HG02938 (cell line): ENCODE measurements around the gene TELO2.

Experiments
- ATAC-seq: cut with Tn5 transposase; IDR thresholded peaks from one replicate; pipeline ENCODE4 v1.9.1; 2021; ENCODE audit warnings: mild to moderate bottlenecking, moderate library complexity; ENCODE audit not compliant: unreplicated experiment

TELO2 gene

GRCh38 chr16:1550696-1551095 lies 57.5 kb downstream of the TELO2 start:
- ATAC-seq: no peak

DNA sequence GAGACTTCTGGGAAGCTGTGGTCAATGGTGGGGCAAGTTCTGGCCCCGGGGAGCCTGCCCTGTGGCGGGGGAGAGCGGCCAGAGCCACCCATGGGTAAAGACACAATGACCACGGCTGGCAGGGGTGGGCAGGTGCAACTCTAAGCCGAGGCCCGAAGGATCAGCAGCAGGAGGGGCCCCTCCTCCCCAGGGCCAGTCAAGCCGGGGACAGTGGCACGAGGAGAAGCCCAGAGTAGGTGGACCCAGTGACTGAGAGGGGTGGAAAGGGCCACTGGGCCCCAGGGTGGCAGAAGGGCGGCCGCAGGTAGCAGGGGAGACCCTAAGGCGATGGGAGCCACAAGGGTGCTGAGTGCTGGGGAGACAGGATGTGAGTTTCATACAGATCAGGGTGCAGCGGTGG lies 58.0 kb downstream of the TELO2 start:
- ATAC-seq: no peak

- no peak for ATAC-seq
Measured at GRCh38 chr16:1552129-1552528, 59.0 kb downstream of the TELO2 start.

DNA sequence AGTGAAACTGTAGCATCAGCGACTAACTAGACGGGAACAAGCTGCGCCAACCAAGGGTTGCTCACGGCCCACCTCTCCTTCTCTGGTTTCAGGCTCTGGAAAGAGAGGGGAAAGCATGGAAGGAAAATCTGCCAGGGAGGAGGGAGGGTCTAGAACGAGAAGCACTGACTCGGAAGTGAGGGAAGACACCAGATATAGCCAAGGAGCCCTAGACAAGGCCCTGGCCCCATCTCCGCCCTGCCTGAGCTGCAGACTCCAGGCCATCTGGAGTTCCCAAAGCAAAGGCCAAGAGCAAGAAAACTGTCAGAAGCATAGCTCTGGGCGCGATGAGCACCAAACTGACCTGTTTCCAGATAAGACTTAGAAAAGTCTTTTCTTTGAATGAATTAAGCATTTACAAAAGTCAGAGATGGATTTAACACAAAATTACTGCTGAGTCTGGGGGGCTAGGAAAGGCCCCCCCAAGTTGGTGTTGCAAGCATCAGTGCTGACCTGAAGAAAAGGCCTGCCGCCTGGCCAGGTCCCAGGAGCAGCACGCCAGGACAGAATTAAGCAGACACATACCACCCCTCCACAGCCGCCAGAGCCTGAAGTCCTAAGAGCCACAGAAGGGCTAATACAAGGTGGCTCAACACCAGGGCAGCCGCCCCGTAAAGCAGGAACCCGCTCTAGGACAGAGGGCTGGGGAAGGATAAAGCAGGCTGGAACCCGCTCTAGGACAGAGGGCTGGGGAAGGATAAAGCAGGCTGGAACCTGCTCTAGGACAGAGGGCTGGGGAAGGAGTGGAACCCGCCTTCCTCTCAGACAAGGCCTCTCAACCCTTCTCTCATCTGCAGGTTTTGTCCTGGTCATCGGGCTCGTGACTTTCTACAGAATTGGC lies 61.0 kb downstream of the TELO2 start:
- no peak for ATAC-seq

DNA sequence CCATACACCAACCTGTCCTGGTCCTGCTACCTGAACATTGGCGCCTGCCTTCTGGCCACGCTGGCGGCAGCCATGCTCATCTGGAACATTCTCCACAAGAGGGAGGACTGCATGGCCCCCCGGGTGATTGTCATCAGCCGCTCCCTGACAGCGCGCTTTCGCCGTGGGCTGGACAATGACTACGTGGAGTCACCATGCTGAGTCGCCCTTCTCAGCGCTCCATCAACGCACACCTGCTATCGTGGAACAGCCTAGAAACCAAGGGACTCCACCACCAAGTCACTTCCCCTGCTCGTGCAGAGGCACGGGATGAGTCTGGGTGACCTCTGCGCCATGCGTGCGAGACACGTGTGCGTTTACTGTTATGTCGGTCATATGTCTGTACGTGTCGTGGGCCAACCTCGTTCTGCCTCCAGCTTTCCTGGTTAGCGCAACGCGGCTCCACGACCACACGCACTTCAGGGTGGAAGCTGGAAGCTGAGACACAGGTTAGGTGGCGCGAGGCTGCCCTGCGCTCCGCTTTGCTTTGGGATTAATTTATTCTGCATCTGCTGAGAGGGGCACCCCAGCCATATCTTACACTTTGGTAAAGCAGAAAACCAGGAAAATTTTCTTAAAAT lies 61.8 kb downstream of the TELO2 start:
- ATAC-seq: no peak

- no peak for ATAC-seq
Measured at GRCh38 chr16:1556254-1556653, 63.1 kb downstream of the TELO2 start.

GRCh38 chr16:1557074-1557473 lies 63.9 kb downstream of the TELO2 start:
- ATAC-seq: no peak

DNA sequence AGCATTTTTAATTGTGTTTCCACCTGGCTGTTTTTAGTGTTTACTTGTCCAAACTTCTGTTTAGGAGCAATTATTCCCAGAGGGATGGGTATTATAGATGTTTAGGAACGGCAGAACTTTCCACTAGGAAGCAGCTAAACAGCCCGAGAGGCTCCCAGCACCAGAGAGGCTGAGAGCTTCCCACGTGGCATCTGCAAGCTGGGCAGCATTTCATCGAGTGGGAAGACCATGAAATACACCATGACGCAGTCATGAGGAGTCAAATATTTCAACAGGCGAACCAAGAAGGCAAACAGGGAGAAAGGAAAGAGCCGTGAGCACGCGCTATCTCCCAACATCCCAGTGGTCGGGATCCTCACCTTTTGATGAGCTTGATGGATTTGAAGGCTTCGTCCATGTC lies 64.4 kb downstream of the TELO2 start:
- ATAC-seq: no peak

- ATAC-seq: no peak
Measured at GRCh38 chr16:1559446-1559975, 66.4 kb downstream of the TELO2 start.
